ENCODE results near the gene CPA1. TPM values are rescaled to one million over a fixed set of nuclear protein-coding genes. Genes with fewer than 3 reads are reported as not detected.

The CPA1 gene
- total RNA-seq, 4 donors from 2014 or later: not detected

- Histone ChIP-seq H3K27ac (no peak overlapping the region), H3K27me3 (no peaks in the 10 kb centered on the region), H3K4me1 (peaks cover 8 to 49% (median 27%) of the 10 kb centered on the region in 3 donors), H3K36me3 (no peaks in the 10 kb centered on the region), H3K4me3 (no peak overlapping the region), H3K9me3 (no peaks in the 10 kb centered on the region)
- DNase-seq: no peak
- TF ChIP-seq CTCF (IDR thresholded peaks at IDR 0.05) (no peak), POLR2A (IDR thresholded peaks at IDR 0.05) (no peak)
- intact Hi-C loops (cut with DNase I): no loop called here
- WGBS, 2 donors: 81 to 87% methylated on average over 7 to 9 of the region's 15 CpGs
These were observed 14.5 kb upstream of the CPA1 start for GRCh38 chr7:130365511-130366441.

- Histone ChIP-seq H3K4me1 (peaks cover 8 to 50% (median 34%) of the 10 kb centered on the region in 3 donors), H3K27me3 (no peaks in the 10 kb centered on the region), H3K27ac (no peak overlapping the region), H3K9me3 (no peaks in the 10 kb centered on the region), H3K36me3 (no peaks in the 10 kb centered on the region), H3K4me3 (no peak overlapping the region)
- DNase-seq: no peak
- 93 to 96% methylated on average over 4 to 6 of the region's 6 CpGs for WGBS, 2 donors
- intact Hi-C loops (cut with DNase I): no loop called here
- no peak for TF ChIP-seq POLR2A (IDR thresholded peaks at IDR 0.05)
- no peak for TF ChIP-seq CTCF (IDR thresholded peaks at IDR 0.05)
These were observed 13.7 kb upstream of the CPA1 start for GRCh38 chr7:130366564-130366963.

GRCh38 chr7:130367088-130367755, 13.1 kb upstream of the CPA1 start:
- TF ChIP-seq POLR2A (IDR thresholded peaks at IDR 0.05) (no peak), CTCF (IDR thresholded peaks at IDR 0.05) (no peak)
- H3K9me3 ChIP-seq: no peaks in the 10 kb centered on the region
- intact Hi-C loops (cut with DNase I): no loop called here
- H3K4me3 ChIP-seq: no peak overlapping the region
- DNase-seq: no peak
- H3K27ac ChIP-seq: no peak overlapping the region
- peaks cover 8 to 56% (median 34%) of the 10 kb centered on the region in 3 donors for H3K4me1 ChIP-seq
- WGBS, 2 donors: 74 to 92% methylated on average over 8 to 10 of the region's 13 CpGs
- no peaks in the 10 kb centered on the region for H3K27me3 ChIP-seq
- H3K36me3 ChIP-seq: no peaks in the 10 kb centered on the region

GRCh38 chr7:130367836-130368746, 12.2 kb upstream of the CPA1 start:
- TF ChIP-seq CTCF (IDR thresholded peaks at IDR 0.05): no peak
- no peak for TF ChIP-seq POLR2A (IDR thresholded peaks at IDR 0.05)
- H3K4me1 ChIP-seq: peaks cover 7 to 60% (median 39%) of the 10 kb centered on the region in 3 donors
- 78 to 91% methylated on average over 7 to 8 of the region's 19 CpGs for WGBS, 2 donors
- H3K27ac ChIP-seq: no peak overlapping the region
- H3K27me3 ChIP-seq: no peaks in the 10 kb centered on the region
- H3K4me3 ChIP-seq: no peak overlapping the region
- no peaks in the 10 kb centered on the region for H3K36me3 ChIP-seq
- no peak for DNase-seq
- no peaks in the 10 kb centered on the region for H3K9me3 ChIP-seq
- intact Hi-C loops (cut with DNase I): no loop called here

Measured in esophagus squamous epithelium (tissue), 5 donors.